ENCODE results near the gene MAPK13. TPM values are rescaled to one million over a fixed set of nuclear protein-coding genes. Genes with fewer than 3 reads are reported as not detected.

Gene MAPK13
- total RNA-seq, 2 donors from 2014 or later = 1.4 to 7.2 TPM

DNA sequence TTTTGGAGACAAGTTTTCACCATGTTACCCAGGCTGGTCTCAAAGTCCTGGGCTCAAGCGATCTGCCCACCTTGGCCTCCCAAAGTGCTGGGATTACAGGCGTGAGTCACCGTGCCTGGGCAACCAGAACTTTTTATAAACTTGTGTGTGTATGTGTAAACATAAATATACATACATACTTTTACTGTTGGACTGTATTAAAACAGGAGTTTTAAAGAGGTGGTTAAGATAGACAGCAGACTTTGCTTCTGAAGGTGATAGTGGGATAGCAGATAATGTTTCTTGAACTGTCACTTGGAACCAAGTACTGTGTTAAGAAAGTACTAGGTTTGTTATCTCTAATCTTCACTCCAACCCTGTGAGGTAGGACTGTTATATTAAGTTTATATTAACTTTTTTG, 28.6 kb upstream of the MAPK13 start:
- TF ChIP-seq, protein P1, sequence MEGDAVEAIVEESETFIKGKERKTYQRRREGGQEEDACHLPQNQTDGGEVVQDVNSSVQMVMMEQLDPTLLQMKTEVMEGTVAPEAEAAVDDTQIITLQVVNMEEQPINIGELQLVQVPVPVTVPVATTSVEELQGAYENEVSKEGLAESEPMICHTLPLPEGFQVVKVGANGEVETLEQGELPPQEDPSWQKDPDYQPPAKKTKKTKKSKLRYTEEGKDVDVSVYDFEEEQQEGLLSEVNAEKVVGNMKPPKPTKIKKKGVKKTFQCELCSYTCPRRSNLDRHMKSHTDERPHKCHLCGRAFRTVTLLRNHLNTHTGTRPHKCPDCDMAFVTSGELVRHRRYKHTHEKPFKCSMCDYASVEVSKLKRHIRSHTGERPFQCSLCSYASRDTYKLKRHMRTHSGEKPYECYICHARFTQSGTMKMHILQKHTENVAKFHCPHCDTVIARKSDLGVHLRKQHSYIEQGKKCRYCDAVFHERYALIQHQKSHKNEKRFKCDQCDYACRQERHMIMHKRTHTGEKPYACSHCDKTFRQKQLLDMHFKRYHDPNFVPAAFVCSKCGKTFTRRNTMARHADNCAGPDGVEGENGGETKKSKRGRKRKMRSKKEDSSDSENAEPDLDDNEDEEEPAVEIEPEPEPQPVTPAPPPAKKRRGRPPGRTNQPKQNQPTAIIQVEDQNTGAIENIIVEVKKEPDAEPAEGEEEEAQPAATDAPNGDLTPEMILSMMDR (IDR thresholded peaks at IDR 0.05) = no peak
- Histone ChIP-seq H3K27ac (no peak overlapping the region), H3K9me3 (no peaks in the 10 kb centered on the region), H3K4me1 (peaks cover 0 to 18% of the 10 kb centered on the region in 2 donors), H3K4me3 (no peak overlapping the region), H3K27me3 (no peaks in the 10 kb centered on the region), H3K36me3 (peaks cover 34% of the 10 kb centered on the region)
- DNase-seq (ENCODE audit: low spot score) = no peak

DNA sequence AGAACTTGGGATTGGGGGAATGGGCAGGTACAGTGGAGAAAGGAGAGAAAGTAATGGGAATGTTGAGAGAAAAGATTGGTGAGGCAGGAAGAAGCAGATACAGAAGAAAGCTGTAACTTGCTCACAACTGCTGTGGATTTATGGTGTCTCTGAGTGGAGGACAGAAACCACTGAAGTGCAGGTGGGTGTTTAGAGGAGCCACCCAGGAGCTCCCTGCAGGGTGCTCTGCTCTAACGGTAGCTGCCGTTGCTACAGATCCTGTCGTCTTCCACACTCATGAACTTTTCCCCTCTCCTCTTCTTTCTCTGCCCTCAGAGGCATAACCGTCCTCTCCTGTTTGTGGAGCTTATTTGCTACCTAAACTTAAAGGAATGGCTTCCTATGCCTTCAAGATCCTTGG, 27.5 kb upstream of the MAPK13 start:
- peaks cover 0 to 18% of the 10 kb centered on the region in 2 donors for H3K4me1 ChIP-seq
- no peak for DNase-seq (ENCODE audit: low spot score)
- TF ChIP-seq, protein P1 (IDR thresholded peaks at IDR 0.05) = no peak
- no peak overlapping the region for H3K4me3 ChIP-seq
- H3K9me3 ChIP-seq = no peaks in the 10 kb centered on the region
- H3K27me3 ChIP-seq = no peaks in the 10 kb centered on the region
- no peak overlapping the region for H3K27ac ChIP-seq
- peaks cover 41% of the 10 kb centered on the region for H3K36me3 ChIP-seq

DNA sequence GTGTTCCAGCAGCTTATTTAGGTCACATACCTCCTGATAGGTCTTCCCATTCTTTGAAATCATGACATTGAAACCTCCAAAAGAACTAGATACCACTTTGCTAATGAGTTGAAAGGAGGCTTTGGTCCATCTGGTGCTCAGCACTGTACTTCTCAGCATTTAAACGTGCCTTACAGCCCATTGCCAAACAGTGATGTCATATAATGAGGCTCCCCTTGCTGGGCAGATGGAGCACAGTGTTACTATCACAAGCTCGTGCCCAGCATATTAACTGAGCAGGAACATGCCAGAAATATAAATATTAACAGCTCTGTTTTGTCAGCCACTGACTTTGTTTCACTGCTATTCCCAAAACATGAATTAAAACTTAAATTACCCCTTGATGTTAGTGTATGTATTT, 25.5 kb upstream of the MAPK13 start:
- Histone ChIP-seq H3K36me3 (peaks cover 59% of the 10 kb centered on the region), H3K4me3 (no peak overlapping the region), H3K9me3 (no peaks in the 10 kb centered on the region), H3K27me3 (no peaks in the 10 kb centered on the region), H3K27ac (no peak overlapping the region), H3K4me1 (peaks cover 0 to 3% of the 10 kb centered on the region in 2 donors)
- TF ChIP-seq, protein P1 (IDR thresholded peaks at IDR 0.05) = no peak
- no peak for DNase-seq (ENCODE audit: low spot score)

DNA sequence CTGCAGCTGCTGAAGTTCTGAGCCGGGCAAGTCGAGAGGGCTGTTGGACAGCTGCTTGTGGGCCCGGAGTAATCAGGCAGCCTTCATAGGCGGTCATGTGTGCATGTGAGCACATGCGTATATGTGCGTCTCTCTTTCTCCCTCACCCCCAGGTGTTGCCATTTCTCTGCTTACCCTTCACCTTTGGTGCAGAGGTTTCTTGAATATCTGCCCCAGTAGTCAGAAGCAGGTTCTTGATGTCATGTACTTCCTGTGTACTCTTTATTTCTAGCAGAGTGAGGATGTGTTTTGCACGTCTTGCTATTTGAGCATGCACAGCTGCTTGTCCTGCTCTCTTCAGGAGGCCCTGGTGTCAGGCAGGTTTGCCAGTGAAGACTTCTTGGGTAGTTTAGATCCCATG, 21.2 kb upstream of the MAPK13 start:
- Histone ChIP-seq H3K36me3 (peaks cover 47% of the 10 kb centered on the region), H3K4me1 (no peaks in the 10 kb centered on the region), H3K9me3 (no peaks in the 10 kb centered on the region), H3K27ac (no peak overlapping the region), H3K4me3 (no peak overlapping the region), H3K27me3 (no peaks in the 10 kb centered on the region)
- DNase-seq (ENCODE audit: low spot score) = no peak
- TF ChIP-seq, protein P1 (IDR thresholded peaks at IDR 0.05) = no peak

DNA sequence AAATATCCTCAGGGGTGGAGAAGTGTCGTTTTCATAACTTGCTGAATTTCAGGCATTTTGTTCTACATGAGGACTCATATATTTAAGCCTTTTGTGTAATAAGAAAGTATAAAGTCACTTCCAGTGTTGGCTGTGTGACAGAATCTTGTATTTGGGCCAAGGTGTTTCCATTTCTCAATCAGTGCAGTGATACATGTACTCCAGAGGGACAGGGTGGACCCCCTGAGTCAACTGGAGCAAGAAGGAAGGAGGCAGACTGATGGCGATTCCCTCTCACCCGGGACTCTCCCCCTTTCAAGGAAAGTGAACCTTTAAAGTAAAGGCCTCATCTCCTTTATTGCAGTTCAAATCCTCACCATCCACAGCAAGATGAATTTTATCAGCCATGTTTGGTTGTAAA, 20.3 kb upstream of the MAPK13 start:
- Histone ChIP-seq H3K36me3 (peaks cover 40% of the 10 kb centered on the region), H3K27ac (no peak overlapping the region), H3K4me1 (no peaks in the 10 kb centered on the region), H3K27me3 (no peaks in the 10 kb centered on the region), H3K9me3 (no peaks in the 10 kb centered on the region), H3K4me3 (no peak overlapping the region)
- TF ChIP-seq, protein P1 (IDR thresholded peaks at IDR 0.05) = no peak
- DNase-seq (ENCODE audit: low spot score) = no peak

DNA sequence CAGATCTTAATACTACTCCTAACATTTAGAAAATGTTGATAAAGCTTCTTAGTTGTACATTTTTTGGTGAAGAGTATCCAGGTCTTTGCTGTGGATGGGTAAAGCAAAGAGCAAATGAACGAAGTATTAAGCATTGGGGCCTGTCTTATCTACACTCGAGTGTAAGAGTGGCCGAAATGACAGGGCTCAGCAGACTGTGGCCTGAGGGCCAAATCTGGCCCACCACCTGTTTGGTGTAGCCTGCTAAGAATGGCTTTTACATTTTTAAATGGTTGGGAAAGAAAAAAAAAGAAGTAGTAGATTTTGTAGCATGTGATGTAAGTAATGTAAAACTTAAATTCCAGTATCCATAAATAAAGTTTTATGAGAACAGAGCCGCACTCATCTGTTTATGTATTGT, 19.4 kb upstream of the MAPK13 start:
- Histone ChIP-seq H3K9me3 (no peaks in the 10 kb centered on the region), H3K27me3 (no peaks in the 10 kb centered on the region), H3K36me3 (peaks cover 33% of the 10 kb centered on the region), H3K27ac (no peak overlapping the region), H3K4me1 (no peaks in the 10 kb centered on the region), H3K4me3 (no peak overlapping the region)
- TF ChIP-seq, protein P1 (IDR thresholded peaks at IDR 0.05) = no peak
- no peak for DNase-seq (ENCODE audit: low spot score)

Data from right atrium auricular region (tissue), 2 donors.